K562 (cell line): ENCODE data around the gene CHCHD10.

Experiments
- CTBP1 ChIP-seq: fragments of 450-650 bp; IDR thresholded peaks from 2 replicates; pipeline ENCODE4 v1.6.1; 2016; ENCODE audit warnings: borderline replicate concordance
- EZH2 ChIP-seq: IDR thresholded peaks from 2 replicates; pipeline ENCODE4 v1.6.1; 2012; ENCODE audit warnings: low read depth, mild to moderate bottlenecking, inconsistent platforms, low read length, borderline replicate concordance
- GATAD2B ChIP-seq: fragments of 450-650 bp; IDR thresholded peaks from 2 replicates; pipeline ENCODE4 v1.6.1; 2017; ENCODE audit warnings: mild to moderate bottlenecking, borderline replicate concordance
- PATZ1 ChIP-seq: fragments of 250-450 bp; sonication (Bioruptor Pico); IDR thresholded peaks from 2 replicates; pipeline ENCODE4 v1.5.0; 2020; ENCODE audit warnings: mild to moderate bottlenecking, borderline replicate concordance
- SRSF9 ChIP-seq: fragments of 200-400 bp; formaldehyde crosslinking; IDR thresholded peaks from 2 replicates; pipeline ENCODE4 v1.6.1; 2017; ENCODE audit warnings: low read depth, low read length, borderline replicate concordance
- ZBTB7A ChIP-seq: IDR thresholded peaks from 2 replicates; pipeline ENCODE4 v1.6.1; 2011; ENCODE audit warnings: low read depth, mild to moderate bottlenecking, low read length, moderate library complexity, borderline replicate concordance; ENCODE audit not compliant: control insufficient read depth

- no peak for TF ChIP-seq CTBP1
- TF ChIP-seq SRSF9, result no peak
- TF ChIP-seq PATZ1 (CRISPR knock-in tag), result no peak
- no peak for TF ChIP-seq ZBTB7A
- no peak for TF ChIP-seq EZH2
- TF ChIP-seq GATAD2B, result no peak
Measured at GRCh38 chr22:23755711-23756110, 12.1 kb downstream of the CHCHD10 start.
